NCI-H345 treated with DMSO at 0.1 percent for 48 hours (cell line): Measurements from ENCODE around the gene ABCA2.

ENCODE experiments used
- DNase-seq: peaks from one replicate; lab custom pipeline; 2025; ENCODE audit not compliant: unreplicated experiment; lab: John Stamatoyannopoulos, UW

The ABCA2 gene

GRCh38 chr9:137027369-137028262, at the start of gene ABCA2:
Gene ABCA2 (minus strand): TSS chr9:137028237. CDS start chr9:137028140, 97 bp downstream.
- DNase-seq: no peak

GRCh38 chr9:137077010-137077747, 49.1 kb upstream of the ABCA2 start, which contains the start of gene UAP1L1:
Gene UAP1L1 (plus strand): TSS chr9:137077517. CDS start chr9:137077533, 16 bp downstream.
- DNase-seq: no peak

GRCh38 chr9:137076636-137077009, 48.6 kb upstream of the ABCA2 start:
- DNase-seq: no peak

GRCh38 chr9:137075275-137075775, 47.3 kb upstream of the ABCA2 start:
- no peak for DNase-seq

- no peak for DNase-seq
Measured at GRCh38 chr9:137074657-137075274, 46.7 kb upstream of the ABCA2 start.

- no peak for DNase-seq
Measured at GRCh38 chr9:137073992-137074399, 46.0 kb upstream of the ABCA2 start.

GRCh38 chr9:137071282-137071681, 43.2 kb upstream of the ABCA2 start:
- no peak for DNase-seq

GRCh38 chr9:137070906-137071275, 42.9 kb upstream of the ABCA2 start:
- peak; percentile 52 for DNase-seq

- DNase-seq: peak; percentile 77
Measured at GRCh38 chr9:137070201-137070905, 42.3 kb upstream of the ABCA2 start, which contains the start of gene SAPCD2. Gene SAPCD2 (minus strand): TSS chr9:137070557. CDS start chr9:137070460, 97 bp downstream.

- DNase-seq: no peak
Measured at GRCh38 chr9:137069508-137070091, 41.6 kb upstream of the ABCA2 start.

- DNase-seq: no peak
Measured at GRCh38 chr9:137068539-137069507, 40.8 kb upstream of the ABCA2 start.

- DNase-seq: peak; percentile 82
Measured at GRCh38 chr9:137067860-137068538, 40.0 kb upstream of the ABCA2 start.

- DNase-seq: no peak
Measured at GRCh38 chr9:137066096-137066861, 38.2 kb upstream of the ABCA2 start.

GRCh38 chr9:137065336-137065967, 37.4 kb upstream of the ABCA2 start:
- no peak for DNase-seq

GRCh38 chr9:137064880-137065164, 36.8 kb upstream of the ABCA2 start:
- DNase-seq: no peak

- no peak for DNase-seq
Measured at GRCh38 chr9:137064027-137064879, 36.2 kb upstream of the ABCA2 start.
